OCI-LY1 (cell line): ENCODE data around the gene PRKCE.

Experiments used
- CTCF ChIP-seq: fragments of 200-600 bp; sonication (generic), shearing (Covaris generic); IDR thresholded peaks from 2 replicates; pipeline ENCODE4 v1.5.1; 2017; ENCODE audit warnings: mild to moderate bottlenecking, antibody characterized with exemption, low read length, moderate library complexity, mixed read lengths
- EZH2 ChIP-seq: fragments of 200-600 bp; sonication (generic), shearing (Covaris generic); IDR thresholded peaks from 2 replicates; pipeline ENCODE4 v1.8.0; 2017; ENCODE audit warnings: borderline replicate concordance, mixed run types, mild to moderate bottlenecking, antibody characterized with exemption, low read length, moderate library complexity, mixed read lengths

GRCh38 chr2:46230677-46231425 is 579.4 kb downstream of the PRKCE start:
- TF ChIP-seq CTCF (no peak), EZH2 (no peak)
